NCI-H1092 (cell line): ENCODE data around the gene TMEM229B.

Source experiments
- DNase-seq: peaks from one replicate; lab custom pipeline; 2025; lab: John Stamatoyannopoulos, UW

TMEM229B gene

GRCh38 chr14:67486890-67487289, 1.6 kb downstream of the TMEM229B start:
- no peak for DNase-seq

GRCh38 chr14:67485501-67486095, 2.9 kb downstream of the TMEM229B start:
- DNase-seq, result no peak

GRCh38 chr14:67483579-67484285, 4.8 kb downstream of the TMEM229B start:
- DNase-seq, result no peak

GRCh38 chr14:67482231-67483164, 6.0 kb downstream of the TMEM229B start:
- DNase-seq, result no peak

- DNase-seq, result peak; percentile 69
These were observed 8.5 kb downstream of the TMEM229B start for GRCh38 chr14:67480011-67480410.

GRCh38 chr14:67478800-67479084, 9.8 kb downstream of the TMEM229B start:
- no peak for DNase-seq

GRCh38 chr14:67477926-67478799, 10.4 kb downstream of the TMEM229B start:
- DNase-seq, result peak; percentile 69

- DNase-seq, result no peak
These were observed 14.2 kb downstream of the TMEM229B start for GRCh38 chr14:67474366-67474765.

- DNase-seq, result no peak
These were observed 15.0 kb downstream of the TMEM229B start for GRCh38 chr14:67473290-67474082.

GRCh38 chr14:67472726-67473125, 15.8 kb downstream of the TMEM229B start:
- DNase-seq, result no peak

GRCh38 chr14:67469954-67470353, 18.6 kb downstream of the TMEM229B start:
- no peak for DNase-seq

- DNase-seq, result no peak
These were observed 20.2 kb downstream of the TMEM229B start for GRCh38 chr14:67468378-67468730.

- no peak for DNase-seq
These were observed 21.4 kb downstream of the TMEM229B start for GRCh38 chr14:67467134-67467533.

GRCh38 chr14:67464879-67465278, 23.6 kb downstream of the TMEM229B start:
- DNase-seq, result no peak

GRCh38 chr14:67464377-67464776, 24.1 kb downstream of the TMEM229B start:
- no peak for DNase-seq

- DNase-seq, result no peak
These were observed 24.6 kb downstream of the TMEM229B start for GRCh38 chr14:67463900-67464299.

GRCh38 chr14:67461996-67462395, 26.5 kb downstream of the TMEM229B start:
- DNase-seq, result no peak

- no peak for DNase-seq
These were observed 27.1 kb downstream of the TMEM229B start for GRCh38 chr14:67461341-67461985.

GRCh38 chr14:67459336-67459735, 29.2 kb downstream of the TMEM229B start:
- DNase-seq, result no peak

GRCh38 chr14:67457782-67458181, 30.7 kb downstream of the TMEM229B start:
- no peak for DNase-seq

- DNase-seq, result no peak
These were observed 31.8 kb downstream of the TMEM229B start for GRCh38 chr14:67456732-67457131.
